Embryonic facial prominence (tissue), 1 donor: ENCODE measurements around the gene MRPL11.
A peak's percentile ranks its signal among the peaks of the same experiment; 100 is the strongest.

Experiments
- DNase-seq: peaks from one replicate; pipeline ENCODE4 v3.0.0-alpha.2; 2016; ENCODE audit errors: extremely low spot score

Gene MRPL11

DNA sequence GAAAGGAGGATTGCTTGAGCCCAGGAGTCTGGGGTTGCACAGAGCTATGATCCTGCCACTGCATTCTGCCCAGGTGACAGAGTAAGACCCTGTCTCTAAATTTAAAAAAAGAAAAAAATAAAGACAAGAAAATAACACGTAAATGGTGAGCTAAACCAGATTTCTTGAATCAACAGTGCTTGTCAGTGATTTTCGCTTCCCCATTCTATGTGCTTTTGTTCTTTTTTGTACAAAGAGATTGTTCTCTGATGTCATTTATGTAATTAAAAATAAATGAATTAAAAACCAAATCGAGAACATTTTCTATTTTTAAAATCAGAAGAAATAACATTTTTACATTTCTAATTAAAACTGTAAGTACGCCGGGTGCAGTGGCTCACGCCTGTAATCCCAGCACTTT, 47.3 kb downstream of the MRPL11 start:
- DNase-seq, result no peak

DNA sequence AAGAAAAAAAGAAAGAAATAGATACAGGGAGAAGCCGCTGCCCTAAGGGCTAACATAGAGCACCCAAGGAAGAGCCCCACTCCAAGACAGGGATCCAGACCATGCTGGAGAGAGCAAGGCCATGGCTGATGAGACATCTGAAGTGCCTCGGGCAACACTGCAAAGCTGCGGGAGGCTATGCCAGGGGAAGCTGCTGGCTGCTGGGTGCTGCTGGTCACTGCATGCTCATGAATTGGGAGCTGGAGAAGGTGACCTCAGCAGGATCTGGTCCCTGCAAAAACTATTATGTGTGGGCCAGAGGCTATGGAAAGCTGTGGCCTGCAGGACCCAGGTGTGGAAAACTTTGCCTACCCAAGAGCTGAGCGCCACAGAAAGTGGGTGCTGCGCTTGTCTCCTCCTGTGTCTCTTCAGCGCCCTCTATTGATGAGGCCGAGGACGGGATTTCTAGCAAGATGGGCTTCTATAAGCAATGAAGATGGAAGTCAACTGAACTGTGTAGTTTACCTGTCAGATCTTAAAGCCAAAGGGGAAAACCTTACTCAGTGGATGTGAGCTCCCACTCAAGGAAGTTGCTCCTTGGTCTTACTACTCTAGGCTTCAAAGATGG, 49.8 kb downstream of the MRPL11 start:
- DNase-seq, result no peak

DNA sequence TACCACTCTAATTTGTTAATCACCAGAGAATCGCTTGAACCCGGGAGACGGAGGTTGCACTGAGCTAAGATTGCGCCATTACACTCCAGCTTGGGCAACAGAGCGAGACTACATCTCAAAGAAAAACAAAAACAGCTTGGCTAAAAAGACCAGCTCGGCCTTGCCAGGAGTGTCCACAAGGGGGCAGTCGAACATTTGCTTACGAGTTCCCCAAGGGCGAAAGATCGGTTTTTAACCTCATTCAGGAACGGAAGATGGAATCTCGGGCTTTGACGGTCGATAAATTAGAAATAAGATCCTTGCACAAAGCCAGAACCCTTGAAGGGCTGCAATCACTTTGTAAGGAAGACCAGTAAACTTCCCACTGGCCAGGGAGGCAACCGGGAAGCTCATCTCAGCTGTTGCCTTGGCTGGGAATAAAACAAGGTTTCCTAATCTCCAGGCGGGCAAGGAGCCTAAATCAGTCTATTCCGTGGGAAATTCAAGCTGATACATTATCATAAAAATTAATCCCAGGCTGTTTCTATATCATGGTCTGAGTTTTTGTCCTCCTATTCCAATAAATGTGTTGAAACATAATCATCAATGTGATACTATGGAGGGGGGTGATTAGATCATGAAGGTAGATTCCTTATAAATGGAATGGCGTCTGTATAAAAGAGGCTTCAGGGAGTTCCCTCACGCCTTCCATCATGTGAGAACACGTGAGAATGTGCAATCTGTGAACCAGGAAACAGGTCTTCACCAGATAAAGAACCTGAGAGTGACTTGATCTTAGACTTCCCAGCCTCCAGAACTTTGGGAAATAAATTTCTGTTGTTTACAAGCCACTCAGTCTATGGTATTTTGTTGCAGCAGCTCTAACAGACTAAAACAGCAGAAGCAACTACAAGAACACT, 52.2 kb downstream of the MRPL11 start:
- peak; percentile 52 for DNase-seq
